Left hindlimb (tissue), 1 donor: ENCODE results near the gene CRABP1.

Experiments used
- DNase-seq: peaks from one replicate; pipeline ENCODE4 v3.0.0-alpha.2; 2018

The CRABP1 gene

DNA sequence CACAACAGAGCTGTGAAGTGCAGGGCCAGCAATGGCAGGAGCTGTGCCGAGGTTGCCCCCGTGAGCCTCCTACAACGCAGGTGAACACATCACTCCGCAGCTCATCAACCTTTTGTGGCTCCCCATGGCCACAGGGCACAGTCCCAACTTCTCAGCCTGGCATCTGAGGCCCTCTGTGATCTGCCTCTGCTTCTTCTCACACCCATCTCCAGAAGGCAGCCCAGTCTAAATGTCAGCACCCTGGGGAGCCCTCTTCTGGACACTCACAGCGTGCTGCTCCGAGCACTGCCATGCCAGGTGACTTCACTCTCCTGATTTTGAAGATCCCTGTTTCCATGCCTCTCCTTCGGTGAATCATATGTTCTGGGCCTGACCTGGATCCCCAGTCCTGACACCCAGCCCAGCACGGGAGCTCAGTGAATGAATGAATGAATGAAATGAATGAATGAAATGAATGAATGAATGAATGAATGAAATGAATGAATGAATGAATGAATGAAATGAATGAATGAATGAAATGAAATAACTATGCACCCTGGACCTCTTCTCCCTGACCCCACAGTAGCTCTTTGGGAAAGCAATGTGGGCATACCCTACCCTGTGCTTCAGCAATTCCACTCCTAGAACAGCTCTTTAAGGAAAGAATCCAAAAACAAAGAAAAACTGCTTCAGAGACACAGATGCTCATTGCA lies 22.9 kb upstream of the CRABP1 start:
- no peak for DNase-seq

GRCh38 chr15:78319588-78319987 lies 20.6 kb upstream of the CRABP1 start:
- no peak for DNase-seq

GRCh38 chr15:78320183-78320582 lies 20.0 kb upstream of the CRABP1 start:
- DNase-seq = no peak

- no peak for DNase-seq
Observed at GRCh38 chr15:78321041-78321570, 19.0 kb upstream of the CRABP1 start.

DNA sequence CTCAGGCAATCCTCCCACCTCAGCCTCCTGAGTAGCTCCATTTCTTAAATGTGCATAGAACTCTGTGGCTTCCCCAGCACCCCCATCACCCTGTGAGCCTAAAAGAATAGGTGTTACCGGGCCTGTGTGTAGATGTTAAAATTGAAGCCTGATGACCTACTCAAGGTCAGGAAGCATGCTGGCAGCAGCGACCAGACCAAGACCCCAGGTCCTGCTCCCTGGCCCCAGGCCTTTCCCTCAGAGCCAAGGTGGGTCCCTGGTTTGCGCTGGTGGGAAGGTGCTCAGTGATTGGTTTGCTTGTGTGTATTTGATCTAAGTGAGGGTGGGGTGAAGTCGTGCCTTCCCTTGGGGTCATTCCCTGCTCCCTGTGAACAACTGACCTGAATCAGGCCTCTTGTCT lies 18.4 kb upstream of the CRABP1 start:
- DNase-seq = no peak

DNA sequence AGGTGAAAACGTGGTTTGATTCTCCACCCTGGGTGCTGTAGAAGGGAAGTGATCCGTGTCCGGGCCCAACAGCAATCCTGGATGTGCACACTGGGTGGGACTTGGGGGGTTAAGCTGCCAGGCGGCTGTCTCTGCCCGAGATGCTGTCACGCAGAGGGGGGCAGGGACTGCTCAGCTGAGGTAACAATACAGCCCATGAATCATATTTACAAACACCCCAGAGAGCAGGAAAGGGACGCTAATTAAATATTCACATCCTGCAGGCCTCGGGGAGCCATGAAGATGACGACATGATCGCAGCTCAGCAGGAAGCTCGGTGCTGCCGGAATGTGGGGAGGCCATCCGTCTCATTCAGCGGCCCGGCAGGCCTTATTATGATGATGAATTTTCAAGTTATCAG lies 17.9 kb upstream of the CRABP1 start:
- no peak for DNase-seq

- DNase-seq = no peak
Observed at GRCh38 chr15:78322724-78323521, 17.2 kb upstream of the CRABP1 start.

DNA sequence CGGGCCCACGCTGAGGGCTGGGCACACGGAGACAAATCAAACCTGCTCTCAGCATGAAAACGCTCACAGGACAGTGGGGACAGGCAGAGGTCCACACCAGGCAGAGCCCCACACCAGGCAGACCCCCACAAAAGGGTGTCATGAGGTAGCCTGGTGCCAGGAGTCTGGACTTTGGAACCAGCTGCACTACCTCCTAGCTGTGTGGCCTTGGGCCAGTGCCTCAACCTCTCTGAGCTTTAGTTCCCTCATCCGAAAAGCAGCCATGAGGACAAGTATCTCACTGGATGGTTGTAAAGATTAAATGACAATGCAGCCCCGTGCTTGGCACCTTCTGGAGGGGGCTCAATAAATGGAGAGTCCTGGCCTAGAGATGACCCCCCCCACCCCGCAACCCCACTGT lies 16.5 kb upstream of the CRABP1 start:
- DNase-seq = no peak

- no peak for DNase-seq
Observed at GRCh38 chr15:78324144-78324543, 16.0 kb upstream of the CRABP1 start.

DNA sequence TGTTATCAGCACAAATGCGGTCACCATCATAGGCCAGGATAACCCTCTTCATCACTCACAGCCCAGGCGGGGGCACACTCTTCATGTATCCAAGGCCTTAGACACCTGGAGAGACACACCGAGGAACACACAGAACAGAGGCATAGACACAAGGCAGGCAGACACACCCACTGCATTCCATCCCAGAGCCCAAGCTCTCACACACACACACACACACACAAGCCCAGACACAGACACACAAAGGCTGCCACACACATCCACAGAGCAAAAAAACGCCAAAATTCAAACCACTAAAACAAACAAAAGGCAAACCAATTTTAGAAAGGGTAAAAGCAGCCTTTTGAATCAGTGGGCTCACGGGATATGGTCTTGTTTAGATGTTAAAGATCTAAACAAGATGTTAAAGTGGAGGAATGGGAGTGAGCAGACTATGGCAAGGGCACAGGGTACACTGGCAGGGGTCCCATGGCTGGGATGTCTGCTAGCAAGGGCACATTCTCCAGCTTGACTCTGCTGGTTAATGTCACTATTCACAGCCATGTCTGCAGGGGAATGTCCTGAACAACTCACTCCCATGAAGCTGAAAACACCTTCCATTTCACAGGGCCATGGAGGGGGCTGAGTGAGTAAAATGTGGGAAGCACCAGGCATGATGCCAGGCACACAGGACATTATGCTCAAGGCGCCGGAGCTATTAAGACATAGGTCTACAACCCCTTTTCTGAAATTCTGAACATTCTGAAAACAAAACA lies 14.9 kb upstream of the CRABP1 start:
- DNase-seq = no peak

DNA sequence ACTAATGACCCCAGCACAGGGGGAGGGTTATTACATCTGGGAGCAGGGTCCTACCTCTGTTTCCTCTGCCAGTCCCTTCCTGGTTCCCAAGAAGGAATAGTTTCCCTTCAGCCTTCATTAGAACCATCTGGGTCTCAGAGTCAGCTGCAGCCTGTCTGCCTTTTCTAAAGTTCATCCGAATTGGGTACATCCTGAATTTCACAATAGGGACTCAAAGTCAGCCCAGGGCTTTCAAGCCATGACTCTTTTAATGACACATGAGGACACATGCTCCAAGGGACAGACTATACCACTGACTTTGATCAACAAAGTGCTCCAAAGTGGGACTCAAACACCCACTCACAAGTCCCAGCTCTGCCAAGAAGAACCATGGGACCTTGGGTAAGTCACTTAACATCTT lies 12.7 kb upstream of the CRABP1 start:
- no peak for DNase-seq

DNA sequence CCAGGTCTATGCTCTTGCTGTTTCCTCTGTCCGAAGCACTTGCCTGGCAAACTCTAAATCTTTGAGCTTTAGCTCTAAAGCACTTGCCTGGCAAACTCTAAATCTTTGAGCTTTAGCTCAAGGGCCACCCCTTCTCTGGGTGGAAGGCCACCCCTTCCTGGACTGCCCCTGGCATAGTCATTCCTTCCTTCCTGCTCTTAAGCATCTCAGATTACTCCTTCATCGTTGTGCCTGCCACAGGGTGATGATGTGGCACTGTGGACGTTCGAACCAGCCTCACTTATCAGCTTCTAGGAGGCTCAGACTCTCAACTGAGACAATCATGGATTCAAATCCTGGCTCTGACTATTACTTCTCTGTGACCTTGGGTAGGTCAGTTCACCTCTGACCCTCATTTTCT lies 10.5 kb upstream of the CRABP1 start:
- DNase-seq = no peak

GRCh38 chr15:78334845-78335244 lies 5.3 kb upstream of the CRABP1 start:
- DNase-seq = no peak

- DNase-seq = no peak
Observed at GRCh38 chr15:78335985-78336384, 4.2 kb upstream of the CRABP1 start.

- no peak for DNase-seq
Observed at GRCh38 chr15:78338781-78339180, 1.4 kb upstream of the CRABP1 start.

- DNase-seq = no peak
Observed at GRCh38 chr15:78339559-78339958, 594 bp upstream of the CRABP1 start.

GRCh38 chr15:78341057-78341987 lies 1.2 kb downstream of the CRABP1 start:
- DNase-seq = no peak

GRCh38 chr15:78342021-78342420 lies 1.9 kb downstream of the CRABP1 start:
- peak; percentile 54 for DNase-seq

- DNase-seq = no peak
Observed at GRCh38 chr15:78343276-78344060, 3.3 kb downstream of the CRABP1 start.

DNA sequence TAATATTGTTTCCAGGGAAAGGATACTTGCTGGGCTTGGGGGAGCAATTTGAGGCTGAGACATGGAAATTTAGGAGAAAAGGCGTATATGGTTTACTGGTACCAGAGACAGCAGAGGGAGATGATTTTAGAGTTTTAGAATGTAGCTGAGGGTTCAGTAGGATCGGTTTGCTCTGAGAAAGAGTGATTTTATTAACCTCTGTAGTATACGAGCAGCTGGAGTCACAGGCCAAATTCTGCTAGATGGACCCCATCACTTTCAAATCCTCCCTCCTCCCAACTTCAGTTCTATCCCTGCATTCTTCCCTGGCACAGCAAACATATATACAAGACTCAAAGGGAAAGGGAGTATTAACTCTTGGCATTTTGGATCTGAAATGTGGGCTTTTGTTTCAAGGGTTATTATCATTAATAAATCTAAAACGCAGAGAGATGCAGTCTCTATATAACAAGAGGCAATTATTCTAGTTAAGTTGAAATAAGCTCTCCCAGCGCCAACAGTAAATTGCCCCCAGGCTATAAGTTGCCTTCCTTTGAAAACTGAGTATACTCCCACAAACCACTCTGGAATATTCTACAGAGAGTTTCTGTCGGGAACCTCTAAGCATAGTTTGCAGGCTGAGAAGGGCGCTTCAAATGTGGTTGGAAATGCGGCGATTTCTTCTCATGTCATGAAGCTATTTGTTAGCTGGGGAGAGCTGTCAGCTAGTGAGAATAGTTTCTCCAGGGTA lies 5.4 kb downstream of the CRABP1 start:
- DNase-seq = no peak
